ENCODE results near the gene CCNE1.
"Not testable (repeated sequence)": the region's sequence is repeated elsewhere in the genome, so short reads cannot be mapped to it uniquely, and the experiment has no call there.

Gene CCNE1

GRCh38 chr19:29789007-29789406 is 22.8 kb upstream of the CCNE1 start:
- no peak for DNase-seq

- no peak for DNase-seq
Measured at GRCh38 chr19:29793116-29793727, 18.6 kb upstream of the CCNE1 start.

- DNase-seq, result not testable (repeated sequence)
Measured at GRCh38 chr19:29794490-29794889, 17.3 kb upstream of the CCNE1 start.

DNA sequence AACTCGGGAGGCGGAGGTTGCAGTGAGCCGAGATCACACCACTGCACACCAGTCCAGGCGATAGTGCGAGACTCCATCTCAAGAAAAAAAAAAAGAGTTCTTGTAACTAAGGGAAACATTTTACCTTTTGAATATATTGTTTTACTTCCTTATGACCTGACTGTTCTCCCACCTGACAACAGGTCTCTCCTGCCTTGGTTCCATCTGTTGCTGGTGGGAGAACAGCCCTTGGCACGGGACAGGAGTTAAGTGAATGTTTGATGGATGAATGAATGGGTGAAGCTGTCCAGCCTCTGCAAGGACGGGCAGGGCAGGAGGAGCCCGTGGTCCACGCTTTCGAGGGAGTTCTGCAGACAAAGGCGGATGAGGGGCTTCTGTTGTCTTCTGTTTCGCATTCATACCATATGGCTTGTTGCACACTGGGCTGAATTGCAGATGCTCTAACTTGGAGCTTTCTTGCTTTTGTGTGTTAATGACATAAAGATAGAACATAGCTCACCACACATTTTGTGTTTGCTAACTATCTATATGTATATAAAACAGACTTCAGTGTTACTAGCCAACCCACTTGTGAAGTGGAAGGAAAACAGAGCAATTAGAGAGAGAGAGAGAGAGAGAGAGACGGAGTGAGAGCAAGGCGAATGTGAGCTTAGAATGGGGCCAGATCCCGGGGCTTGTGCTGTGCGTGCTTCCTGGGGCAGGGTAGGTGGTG is 16.2 kb upstream of the CCNE1 start:
- no peak for DNase-seq

GRCh38 chr19:29796173-29796573 is 15.6 kb upstream of the CCNE1 start:
- no peak for DNase-seq

DNA sequence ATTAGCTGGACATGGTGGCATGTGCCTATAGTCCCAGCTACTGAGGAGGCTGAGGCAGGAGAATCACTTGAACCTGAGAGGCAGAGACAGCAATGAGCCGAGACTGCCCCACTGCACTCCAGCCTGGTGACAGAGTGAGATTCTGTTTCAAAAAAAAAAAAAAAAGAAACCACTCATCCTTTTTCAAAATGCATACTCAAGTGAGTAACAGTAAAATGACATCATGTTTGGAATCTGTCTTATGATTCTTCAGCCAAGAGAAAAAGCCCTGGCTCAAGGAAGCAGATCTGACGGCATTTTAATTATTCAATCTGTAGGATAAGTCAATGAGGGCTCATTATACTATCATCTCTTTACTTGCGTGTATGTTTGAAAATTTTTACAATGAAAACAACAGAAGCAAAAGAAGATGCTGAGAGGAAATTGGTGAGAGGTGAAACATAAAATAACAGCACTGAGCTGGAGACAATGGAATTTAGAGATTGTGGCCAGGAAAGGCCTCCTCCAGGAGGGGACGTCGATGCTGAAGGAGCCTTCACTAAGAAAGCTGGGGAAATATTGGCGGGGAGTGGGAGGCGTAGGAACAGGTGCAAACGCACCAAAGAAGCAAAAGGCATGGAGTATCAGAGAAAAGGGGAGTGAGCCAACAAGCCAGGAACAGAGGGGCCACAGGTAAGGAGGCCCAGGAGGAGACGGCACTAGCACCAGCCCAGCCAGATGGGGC is 12.9 kb upstream of the CCNE1 start:
- DNase-seq, result no peak

- no peak for DNase-seq
Measured at GRCh38 chr19:29800100-29800825, 11.5 kb upstream of the CCNE1 start.

DNA sequence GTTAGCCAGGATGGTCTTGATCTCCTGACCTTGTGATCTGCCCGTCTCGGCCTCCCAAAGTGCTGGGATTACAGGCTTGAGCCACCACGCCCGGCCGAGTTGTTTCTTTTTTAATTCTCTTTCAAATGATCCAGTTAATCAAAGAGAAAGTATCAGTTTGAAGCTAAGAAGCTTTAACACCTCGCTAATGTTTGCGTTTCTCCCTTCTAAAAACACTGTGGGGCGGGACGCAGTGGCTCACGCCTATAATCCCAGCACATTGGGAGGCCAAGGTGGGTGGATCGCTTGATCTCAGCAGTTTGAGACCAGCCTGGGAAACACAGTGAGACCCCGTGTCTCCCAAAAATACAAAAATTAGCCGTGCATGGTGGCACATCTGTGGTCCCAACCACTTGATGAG is 7.8 kb upstream of the CCNE1 start:
- DNase-seq, result not testable (repeated sequence)

DNA sequence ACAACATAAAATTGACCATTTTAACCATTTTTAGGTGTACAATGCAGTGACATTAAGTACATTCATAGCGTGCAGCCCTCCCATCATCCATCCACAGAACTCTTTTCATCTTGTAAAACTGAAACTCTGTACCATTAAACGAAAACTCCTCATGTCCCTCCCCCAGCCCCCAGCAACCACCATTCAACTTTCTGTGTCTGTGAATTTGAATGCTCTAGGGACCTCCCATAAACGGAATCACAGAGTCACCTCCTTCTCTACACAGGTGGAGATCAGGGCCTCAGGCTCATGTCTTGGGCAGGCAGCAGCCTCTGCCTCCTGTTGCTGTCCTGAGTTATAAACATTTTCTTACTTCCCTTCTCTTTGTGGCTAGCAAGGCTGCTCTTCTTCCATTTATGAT is 7.3 kb upstream of the CCNE1 start:
- no peak for DNase-seq

DNA sequence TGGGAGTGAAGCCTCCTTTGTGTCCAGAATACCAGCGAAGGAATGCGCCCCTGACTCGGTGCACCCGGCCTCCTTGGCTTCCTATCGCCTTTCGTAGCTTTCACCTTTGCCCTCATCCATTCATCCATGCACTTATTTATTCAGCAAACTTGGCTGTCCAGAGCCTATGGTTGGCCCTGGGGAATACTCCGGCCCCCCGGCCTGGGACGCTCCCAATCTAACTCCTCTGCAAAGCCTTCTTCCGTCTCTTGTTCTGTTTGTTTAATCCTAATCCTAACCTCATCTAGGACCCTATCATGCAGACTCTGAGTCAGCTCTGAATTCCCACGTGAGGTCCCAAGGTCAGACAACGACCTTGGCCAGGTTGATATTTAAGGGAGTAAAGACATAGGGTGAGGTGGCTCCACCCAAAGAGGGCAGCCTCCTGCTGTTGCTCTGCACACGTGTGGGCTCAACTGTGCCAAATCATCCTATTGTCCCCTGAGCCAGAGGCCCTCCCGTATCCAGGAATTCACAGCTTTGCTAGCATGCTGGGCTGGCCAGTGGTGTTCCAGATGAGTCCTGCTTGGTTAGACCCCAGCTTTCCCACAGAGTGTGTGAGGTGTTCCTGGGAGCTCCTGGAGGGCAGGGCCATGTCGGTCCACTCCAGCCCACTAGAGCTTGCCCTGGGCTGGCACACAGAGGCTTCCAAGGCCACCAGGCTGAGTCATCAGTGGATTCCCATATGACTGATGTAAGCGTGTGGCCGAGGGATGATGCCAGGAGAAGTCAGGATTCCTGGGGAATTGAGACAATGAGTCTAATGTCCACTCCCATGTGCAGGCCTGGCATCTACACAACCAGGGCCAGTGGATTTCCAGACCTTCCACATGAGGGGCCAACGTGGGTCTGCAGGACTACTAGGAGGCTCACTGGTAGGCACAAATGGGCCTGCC is 6.5 kb upstream of the CCNE1 start:
- DNase-seq, result no peak

DNA sequence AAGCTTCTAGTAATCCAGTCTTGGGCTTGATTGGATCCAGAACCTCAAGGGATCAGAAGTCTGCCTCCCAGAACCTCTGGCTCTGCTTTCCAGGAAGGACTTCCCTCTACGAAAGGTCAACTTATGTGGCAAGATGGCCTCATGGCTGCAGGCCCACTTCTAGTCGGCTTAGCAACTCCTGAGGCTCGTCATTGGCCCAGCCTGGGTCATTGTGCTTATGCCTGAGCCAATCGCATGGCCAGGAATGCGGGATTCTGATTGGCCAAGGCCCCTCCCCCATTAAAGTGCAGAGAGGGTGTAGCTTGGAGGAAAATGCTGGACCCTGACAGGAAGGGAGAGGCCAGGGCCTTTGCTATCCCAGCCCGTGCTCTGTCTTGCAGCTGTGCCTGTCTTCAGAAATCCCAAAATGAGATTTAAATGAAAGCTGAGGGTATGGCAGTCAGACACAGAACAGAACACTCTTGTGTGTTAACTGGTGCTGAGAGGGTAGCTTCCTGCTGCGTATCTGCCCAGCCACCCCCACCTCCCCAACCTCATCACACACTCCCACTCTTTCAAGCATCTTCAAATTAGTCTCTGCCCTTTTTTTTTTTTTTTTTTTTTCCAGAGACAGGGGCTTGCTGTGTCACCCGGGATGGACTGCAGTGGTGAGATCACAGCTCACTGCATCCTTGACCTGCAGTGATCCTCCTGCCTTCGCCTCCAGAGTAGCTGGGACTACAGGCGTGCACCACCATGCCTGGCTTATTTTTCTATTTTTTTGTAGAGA is 5.5 kb upstream of the CCNE1 start:
- DNase-seq, result peak; percentile 9

GRCh38 chr19:29807178-29807577 is 4.6 kb upstream of the CCNE1 start:
- DNase-seq, result no peak

- DNase-seq, result no peak
Measured at GRCh38 chr19:29807870-29808405, 3.9 kb upstream of the CCNE1 start.

GRCh38 chr19:29809795-29810503 is 1.8 kb upstream of the CCNE1 start:
- no peak for DNase-seq

- no peak for DNase-seq
Measured at GRCh38 chr19:29810504-29810871, 1.3 kb upstream of the CCNE1 start.

GRCh38 chr19:29812080-29812880 is 489 bp downstream of the CCNE1 start:
- DNase-seq, result no peak

DNA sequence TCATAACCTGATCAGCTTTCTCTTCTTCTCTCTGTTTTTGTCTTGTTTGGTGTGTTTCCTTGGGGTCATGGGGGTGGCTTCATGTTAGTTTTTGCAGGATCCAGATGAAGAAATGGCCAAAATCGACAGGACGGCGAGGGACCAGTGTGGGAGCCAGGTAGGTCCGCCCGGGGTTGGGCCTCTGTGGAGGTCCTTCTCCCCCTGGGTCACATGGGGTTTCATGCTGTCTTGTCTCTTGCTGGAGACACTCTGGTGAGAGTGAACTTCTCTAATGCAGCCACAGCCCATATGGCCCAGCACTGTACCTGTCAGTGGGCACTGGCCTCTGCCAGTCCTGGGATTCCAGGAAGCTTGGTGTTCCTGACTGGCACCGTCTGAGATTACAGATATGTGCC is 1.1 kb downstream of the CCNE1 start:
- no peak for DNase-seq

DNA sequence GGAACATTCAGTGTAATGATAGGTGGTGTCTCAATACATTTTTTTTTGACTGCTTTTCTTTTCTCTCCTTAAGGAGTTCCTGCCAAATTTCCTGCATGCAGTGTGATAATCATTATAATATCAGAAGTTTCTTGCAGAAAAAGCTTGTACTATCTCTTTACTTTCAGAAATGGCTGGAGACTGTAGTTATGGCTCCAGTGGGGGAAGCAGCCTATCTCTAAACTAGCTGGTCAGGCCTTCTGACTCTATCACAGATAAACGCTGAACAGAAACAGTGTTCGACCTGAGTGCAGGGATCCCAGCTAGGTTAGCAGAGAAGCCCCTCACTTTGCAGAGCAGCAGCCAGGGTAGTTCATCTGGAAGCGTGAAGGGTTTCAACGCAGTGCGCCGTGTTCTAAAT is 1.9 kb downstream of the CCNE1 start:
- no peak for DNase-seq

- no peak for DNase-seq
Measured at GRCh38 chr19:29815231-29815630, 3.4 kb downstream of the CCNE1 start.

GRCh38 chr19:29817316-29817715 is 5.5 kb downstream of the CCNE1 start:
- DNase-seq, result no peak
